WTC11 (cell line): ENCODE data around the gene EAPP. TPM values are rescaled to one million over a fixed set of nuclear protein-coding genes. Genes with fewer than 3 reads are reported as not detected.
"Not testable (repeated sequence)": the region's sequence is repeated elsewhere in the genome, so short reads cannot be mapped to it uniquely, and the experiment has no call there.

ENCODE experiments used
- ATAC-seq: fragments of 200-7000 bp; cut with Tn5 transposase; 2 replicates; pipeline ENCODE4 v1.10.0; 2021; ENCODE audit warnings: mild to moderate bottlenecking, moderate library complexity
- CTCF ChIA-PET: fragments of 300-600 bp; sonication (Branson Sonifier 250); formaldehyde crosslinking; loops from one replicate; lab custom pipeline; 2021; ENCODE audit warnings: antibody characterized with exemption; lab: Charles Lee
- POLR2A ChIA-PET: fragments of 350-600 bp; sonication (Branson Sonifier 250); formaldehyde crosslinking; loops from one replicate; lab custom pipeline; 2021; ENCODE audit warnings: antibody characterized with exemption; lab: Charles Lee
- DNase-seq: peaks from one replicate; pipeline ENCODE4 v3.0.0; 2021; ENCODE audit warnings: low spot score
- H3K27ac Mint-ChIP-seq: 2 replicates; pipeline ENCODE4 v1.8.0; 2021; ENCODE audit warnings: mixed read lengths
- H3K27me3 Mint-ChIP-seq: 2 replicates; pipeline ENCODE4 v1.8.0; 2021; ENCODE audit warnings: low read depth, mild to moderate bottlenecking, moderate library complexity, mixed read lengths
- H3K36me3 Mint-ChIP-seq: 2 replicates; pipeline ENCODE4 v1.8.0; 2021; ENCODE audit warnings: mixed read lengths
- H3K4me1 Mint-ChIP-seq: 2 replicates; pipeline ENCODE4 v1.8.0; 2022; ENCODE audit warnings: mixed read lengths
- H3K4me3 Mint-ChIP-seq: 2 replicates; pipeline ENCODE4 v1.8.0; 2021; ENCODE audit warnings: mild to moderate bottlenecking, moderate library complexity, mixed read lengths
- H3K9me3 Mint-ChIP-seq: 2 replicates; pipeline ENCODE4 v1.8.0; 2021; ENCODE audit warnings: mixed read lengths
- CBFB ChIP-seq: sonication (generic); formaldehyde crosslinking; IDR thresholded peaks from 2 replicates; pipeline ENCODE4 v1.8.1; 2022; ENCODE audit warnings: mild to moderate bottlenecking, low read depth, missing genetic modification reagents
- GABPB1 ChIP-seq: sonication (generic); formaldehyde crosslinking; IDR thresholded peaks from 2 replicates; pipeline ENCODE4 v1.8.1; 2023; ENCODE audit warnings: mild to moderate bottlenecking, missing genetic modification reagents
- IRF2 ChIP-seq: sonication (generic); formaldehyde crosslinking; IDR thresholded peaks from 2 replicates; pipeline ENCODE4 v1.8.0; 2022; ENCODE audit warnings: low read depth, missing genetic modification reagents, borderline replicate concordance
- JAZF1 ChIP-seq: fragments of 250-450 bp; sonication (Bioruptor Pico); IDR thresholded peaks from 2 replicates; pipeline ENCODE4 v1.9.0; 2021; ENCODE audit warnings: moderate library complexity, mild to moderate bottlenecking, inconsistent platforms
- KAT7 ChIP-seq: sonication (generic); formaldehyde crosslinking; IDR thresholded peaks from 2 replicates; pipeline ENCODE4 v1.8.1; 2023; ENCODE audit warnings: missing genetic modification reagents, mild to moderate bottlenecking, borderline replicate concordance
- MYBL2 ChIP-seq: sonication (generic); formaldehyde crosslinking; IDR thresholded peaks from 2 replicates; pipeline ENCODE4 v1.8.1; 2023; ENCODE audit warnings: mild to moderate bottlenecking, moderate library complexity, missing genetic modification reagents
- NFE2L1 ChIP-seq: sonication (generic); formaldehyde crosslinking; IDR thresholded peaks from 2 replicates; pipeline ENCODE4 v1.8.1; 2023; ENCODE audit warnings: missing genetic modification reagents
- TCF7 ChIP-seq: sonication (generic); formaldehyde crosslinking; IDR thresholded peaks from 2 replicates; pipeline ENCODE4 v1.8.0; 2022; ENCODE audit warnings: mild to moderate bottlenecking, low read depth, missing genetic modification reagents, moderate library complexity
- ZBTB21 ChIP-seq: sonication (generic); formaldehyde crosslinking; IDR thresholded peaks from 2 replicates; pipeline ENCODE4 v1.8.1; 2023; ENCODE audit warnings: mild to moderate bottlenecking, missing genetic modification reagents, borderline replicate concordance
- ZNF121 ChIP-seq: sonication (generic); formaldehyde crosslinking; IDR thresholded peaks from 2 replicates; pipeline ENCODE4 v1.8.0; 2023; ENCODE audit warnings: missing genetic modification reagents
- ZNF232 ChIP-seq: sonication (generic); formaldehyde crosslinking; IDR thresholded peaks from 2 replicates; pipeline ENCODE4 v1.8.0; 2022; ENCODE audit warnings: mild to moderate bottlenecking, missing genetic modification reagents
- ZNF317 ChIP-seq: sonication (generic); formaldehyde crosslinking; IDR thresholded peaks from 2 replicates; pipeline ENCODE4 v1.8.1; 2023; ENCODE audit warnings: low read depth, mild to moderate bottlenecking, moderate library complexity, missing genetic modification reagents, borderline replicate concordance
- ZNF396 ChIP-seq: fragments of 250-450 bp; sonication (Bioruptor Pico); IDR thresholded peaks from 2 replicates; pipeline ENCODE4 v1.8.0; 2021; ENCODE audit warnings: mild to moderate bottlenecking, moderate library complexity, borderline replicate concordance
- ZNF532 ChIP-seq: fragments of 250-450 bp; sonication (Bioruptor Pico); IDR thresholded peaks from 2 replicates; pipeline ENCODE4 v1.9.0; 2021; ENCODE audit warnings: mild to moderate bottlenecking, borderline replicate concordance
- ZNF671 ChIP-seq: fragments of 250-450 bp; sonication (Bioruptor Pico); IDR thresholded peaks from 2 replicates; pipeline ENCODE4 v1.8.0; 2021; ENCODE audit warnings: mild to moderate bottlenecking
- total RNA-seq: library from RNA; stranded (reverse); gene quantifications from 3 replicates; pipeline ENCODE4 v1.2.3, GENCODE V29; 2021
- TF ChIP-seq, protein P1 (sequence below): sonication (generic); formaldehyde crosslinking; IDR thresholded peaks from 2 replicates; pipeline ENCODE4 v1.8.1; 2022; ENCODE audit warnings: mild to moderate bottlenecking, missing genetic modification reagents, moderate library complexity, borderline replicate concordance
- TF ChIP-seq, protein P2 (sequence below): fragments of 250-450 bp; sonication (Bioruptor Pico); conservative IDR thresholded peaks from 2 replicates; pipeline ENCODE4 v1.9.0; 2021; ENCODE audit warnings: mild to moderate bottlenecking
- TF ChIP-seq, protein P3 (sequence below): sonication (generic); formaldehyde crosslinking; IDR thresholded peaks from 2 replicates; pipeline ENCODE4 v1.8.0; 2022; ENCODE audit warnings: mild to moderate bottlenecking, missing genetic modification reagents
- TF ChIP-seq, protein P4 (sequence below): sonication (generic); formaldehyde crosslinking; IDR thresholded peaks from 2 replicates; pipeline ENCODE4 v1.8.0; 2022; ENCODE audit warnings: mild to moderate bottlenecking, missing genetic modification reagents

The EAPP gene
- total RNA-seq, 1 experiment from 2014 or later = 24.9 TPM

DNA sequence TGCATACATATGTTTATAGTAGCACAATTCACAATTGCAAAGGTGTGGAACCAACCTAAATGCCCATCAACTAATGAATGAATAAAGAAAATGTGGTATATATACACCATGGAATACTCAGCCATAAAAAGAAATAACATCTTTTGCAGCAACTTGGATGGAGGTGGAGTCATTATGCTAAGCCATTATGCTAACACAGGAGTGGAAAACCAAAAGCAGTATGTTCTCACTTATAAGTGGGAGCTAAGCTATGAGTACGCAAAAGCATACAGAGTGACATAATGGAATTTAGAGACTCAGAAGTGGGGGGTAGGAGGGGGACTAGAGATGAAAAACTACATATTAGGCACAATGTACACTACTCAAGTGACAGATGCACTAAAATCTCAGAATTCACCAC lies 61.2 kb downstream of the EAPP start:
- CTCF ChIA-PET = no interaction called here

GRCh38 chr14:34476036-34476435 lies 63.5 kb downstream of the EAPP start:
- CTCF ChIA-PET, ATAC-seq, H3K9me3 Mint-ChIP-seq, H3K36me3 Mint-ChIP-seq, POLR2A ChIA-PET, H3K27ac Mint-ChIP-seq, H3K27me3 Mint-ChIP-seq, H3K4me1 Mint-ChIP-seq, DNase-seq, H3K4me3 Mint-ChIP-seq: not testable (repeated sequence)

More for the DNA sequence above, 61.2 kb downstream of the EAPP start:
- Mint-ChIP-seq H3K4me3 (no peak overlapping the region), H3K36me3 (peaks cover 5% of the 10 kb centered on the region), H3K9me3 (peaks cover 7% of the 10 kb centered on the region), H3K27ac (no peak overlapping the region), H3K4me1 (peaks cover 8% of the 10 kb centered on the region)
- ATAC-seq = no peak
- TF ChIP-seq, protein P1, sequence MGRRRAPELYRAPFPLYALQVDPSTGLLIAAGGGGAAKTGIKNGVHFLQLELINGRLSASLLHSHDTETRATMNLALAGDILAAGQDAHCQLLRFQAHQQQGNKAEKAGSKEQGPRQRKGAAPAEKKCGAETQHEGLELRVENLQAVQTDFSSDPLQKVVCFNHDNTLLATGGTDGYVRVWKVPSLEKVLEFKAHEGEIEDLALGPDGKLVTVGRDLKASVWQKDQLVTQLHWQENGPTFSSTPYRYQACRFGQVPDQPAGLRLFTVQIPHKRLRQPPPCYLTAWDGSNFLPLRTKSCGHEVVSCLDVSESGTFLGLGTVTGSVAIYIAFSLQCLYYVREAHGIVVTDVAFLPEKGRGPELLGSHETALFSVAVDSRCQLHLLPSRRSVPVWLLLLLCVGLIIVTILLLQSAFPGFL = no peak
- TF ChIP-seq MYBL2 (CRISPR knock-in tag) (no peak), GABPB1 (CRISPR knock-in tag) (no peak), ZBTB21 (no peak), NFE2L1 (no peak)
- TF ChIP-seq, protein P2, sequence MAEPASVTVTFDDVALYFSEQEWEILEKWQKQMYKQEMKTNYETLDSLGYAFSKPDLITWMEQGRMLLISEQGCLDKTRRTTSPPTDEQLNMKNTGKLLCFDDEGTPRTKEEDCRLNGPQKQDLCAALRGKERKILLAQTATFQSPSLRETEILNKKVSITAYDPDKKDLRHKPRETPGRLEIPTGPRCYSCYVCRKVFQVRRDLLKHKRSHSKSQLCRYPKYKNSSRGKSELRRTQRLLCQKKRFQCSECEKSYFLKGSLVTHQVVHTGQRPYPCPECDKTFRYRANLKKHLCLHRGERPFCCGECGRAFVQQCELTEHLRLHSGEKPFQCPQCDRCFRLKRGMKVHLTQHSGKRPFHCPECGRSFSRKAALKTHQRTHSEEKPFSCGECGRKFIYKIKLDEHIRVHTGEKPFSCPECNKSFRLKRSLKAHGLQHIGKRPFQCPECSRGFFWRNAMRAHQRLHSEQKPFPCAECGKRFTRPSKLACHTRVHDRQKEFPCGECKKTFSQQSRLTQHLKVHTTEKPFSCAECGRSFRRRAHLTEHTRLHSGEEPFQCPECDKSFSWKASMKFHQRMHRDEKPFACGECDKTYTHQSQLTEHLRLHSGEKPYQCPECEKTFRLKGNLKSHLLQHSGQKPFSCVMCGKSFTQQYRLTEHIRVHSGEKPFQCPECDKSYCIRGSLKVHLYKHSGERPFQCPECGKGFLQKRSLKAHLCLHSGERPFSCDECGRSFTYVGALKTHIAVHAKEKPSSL (CRISPR knock-in tag) = no peak
- TF ChIP-seq, all 79 proteins: peak for 0
- H3K27me3 Mint-ChIP-seq = no peaks in the 10 kb centered on the region
- POLR2A ChIA-PET = interaction anchor here (0.6 kb wide), 1 partner anchor 26 kb away, joined by 3 read pairs; no protein-coding TSS in a partner anchor
- DNase-seq = no peak

GRCh38 chr14:34475163-34475562 lies 64.3 kb downstream of the EAPP start:
- ChIA-PET CTCF (no interaction called here), POLR2A (no interaction called here)
- H3K27ac Mint-ChIP-seq = no peak overlapping the region
- H3K4me1 Mint-ChIP-seq = peaks cover 8% of the 10 kb centered on the region
- peaks cover 5% of the 10 kb centered on the region for H3K36me3 Mint-ChIP-seq
- no peak for ATAC-seq
- H3K4me3 Mint-ChIP-seq = no peak overlapping the region
- peaks cover 7% of the 10 kb centered on the region for H3K9me3 Mint-ChIP-seq
- no peak for DNase-seq
- no peaks in the 10 kb centered on the region for H3K27me3 Mint-ChIP-seq
- TF ChIP-seq ZNF396 (CRISPR knock-in tag) (no peak), ZNF121 (CRISPR knock-in tag) (no peak)

- H3K36me3 Mint-ChIP-seq = peaks cover 5% of the 10 kb centered on the region
- peaks cover 11% of the 10 kb centered on the region for H3K4me1 Mint-ChIP-seq
- H3K27ac Mint-ChIP-seq = no peak overlapping the region
- ChIA-PET POLR2A (no interaction called here), CTCF (no interaction called here)
- peaks cover 7% of the 10 kb centered on the region for H3K9me3 Mint-ChIP-seq
- H3K4me3 Mint-ChIP-seq = no peak overlapping the region
- no peaks in the 10 kb centered on the region for H3K27me3 Mint-ChIP-seq
- ATAC-seq (no peak), DNase-seq (no peak)
- TF ChIP-seq TCF7 = no peak
- TF ChIP-seq ZNF532 = no peak
- TF ChIP-seq IRF2 (CRISPR knock-in tag) = no peak
- TF ChIP-seq, protein P3, sequence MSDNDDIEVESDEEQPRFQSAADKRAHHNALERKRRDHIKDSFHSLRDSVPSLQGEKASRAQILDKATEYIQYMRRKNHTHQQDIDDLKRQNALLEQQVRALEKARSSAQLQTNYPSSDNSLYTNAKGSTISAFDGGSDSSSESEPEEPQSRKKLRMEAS (CRISPR knock-in tag) = no peak
- TF ChIP-seq ZNF671 (CRISPR knock-in tag) = no peak
- no peak for TF ChIP-seq KAT7 (CRISPR knock-in tag)
- TF ChIP-seq, protein P4, sequence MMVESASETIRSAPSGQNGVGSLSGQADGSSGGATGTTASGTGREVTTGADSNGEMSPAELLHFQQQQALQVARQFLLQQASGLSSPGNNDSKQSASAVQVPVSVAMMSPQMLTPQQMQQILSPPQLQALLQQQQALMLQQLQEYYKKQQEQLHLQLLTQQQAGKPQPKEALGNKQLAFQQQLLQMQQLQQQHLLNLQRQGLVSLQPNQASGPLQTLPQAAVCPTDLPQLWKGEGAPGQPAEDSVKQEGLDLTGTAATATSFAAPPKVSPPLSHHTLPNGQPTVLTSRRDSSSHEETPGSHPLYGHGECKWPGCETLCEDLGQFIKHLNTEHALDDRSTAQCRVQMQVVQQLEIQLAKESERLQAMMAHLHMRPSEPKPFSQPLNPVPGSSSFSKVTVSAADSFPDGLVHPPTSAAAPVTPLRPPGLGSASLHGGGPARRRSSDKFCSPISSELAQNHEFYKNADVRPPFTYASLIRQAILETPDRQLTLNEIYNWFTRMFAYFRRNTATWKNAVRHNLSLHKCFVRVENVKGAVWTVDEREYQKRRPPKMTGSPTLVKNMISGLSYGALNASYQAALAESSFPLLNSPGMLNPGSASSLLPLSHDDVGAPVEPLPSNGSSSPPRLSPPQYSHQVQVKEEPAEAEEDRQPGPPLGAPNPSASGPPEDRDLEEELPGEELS (CRISPR knock-in tag) = no peak
- no peak for TF ChIP-seq JAZF1
- TF ChIP-seq ZNF232 = no peak
- TF ChIP-seq ZNF317 = no peak
- TF ChIP-seq CBFB (CRISPR knock-in tag) = no peak
- TF ChIP-seq ZNF396 (CRISPR knock-in tag) = no peak
Measured at GRCh38 chr14:34474187-34474679, 65.3 kb downstream of the EAPP start.
